B cell (primary cell): ENCODE measurements around the gene STX10. TPM values are rescaled to one million over a fixed set of nuclear protein-coding genes. Genes with fewer than 3 reads are reported as not detected.

ENCODE experiments used
- ATAC-seq: fragments of 200-7000 bp; cut with Tn5 transposase; one replicate; pipeline ENCODE4 v1.10.0; 2021; ENCODE audit warnings: low read depth, mild to moderate bottlenecking, moderate number of reproducible peaks, moderate library complexity
- CTCF ChIA-PET: fragments of 350-600 bp; sonication (Branson Sonifier 250); formaldehyde crosslinking; loops from one replicate; lab custom pipeline; 2021; ENCODE audit warnings: antibody characterized with exemption, inconsistent platforms; lab: Charles Lee
- POLR2A ChIA-PET: fragments of 350-600 bp; sonication (Branson Sonifier 250); formaldehyde crosslinking; loops from one replicate; lab custom pipeline; 2021; ENCODE audit warnings: antibody characterized with exemption; lab: Charles Lee
- DNase-seq: peaks from one replicate; pipeline ENCODE4 v3.0.0; 2013
- H2AFZ ChIP-seq: 2 replicates; pipeline ENCODE4 v1.6.1; 2012; ENCODE audit warnings: mild to moderate bottlenecking, low read depth, low read length; ENCODE audit not compliant: insufficient read depth, poor library complexity, severe bottlenecking
- H3K27ac ChIP-seq, 2 donors: 1 replicate in 1 of 2; 2 replicates in 1 of 2; pipeline ENCODE4 v1.5.1; 2012 to 2013; ENCODE audit warnings: low read length in 2 of 2, mild to moderate bottlenecking in 2 of 2, moderate library complexity in 1 of 2
- H3K27me3 ChIP-seq, 4 experiments: fragments of 200-600 bp in 1 of 4; sonication (generic) in 1 of 4; replicated peaks in 1 of 4; 1 replicate in 2 of 4; 2 replicates in 2 of 4; pipeline versions ENCODE4 v1.6.1 to v1.7.0; 2013 to 2016; ENCODE audit warnings: low read length in 3 of 4, mild to moderate bottlenecking in 2 of 4, mixed read lengths in 1 of 4, moderate library complexity in 1 of 4; ENCODE audit not compliant: insufficient read depth in 4 of 4, control insufficient read depth in 3 of 4; ENCODE audit errors: control extremely low read depth in 1 of 4
- H3K36me3 ChIP-seq, 2 experiments: replicated peaks in 1 of 2; 1 replicate in 1 of 2; 2 replicates in 1 of 2; pipeline versions ENCODE4 v1.6.1 to v1.7.1; 2013; ENCODE audit warnings: low read length in 1 of 2; ENCODE audit not compliant: insufficient read depth in 2 of 2, control insufficient read depth in 1 of 2; ENCODE audit errors: control extremely low read depth in 1 of 2, extremely low read depth in 1 of 2
- H3K4me1 ChIP-seq, 2 donors: fragments of 200-600 bp in 1 of 2; sonication (generic) in 1 of 2; 1 replicate in 1 of 2; 2 replicates in 1 of 2; pipeline versions ENCODE4 v1.5.1 to v1.6.1; 2013 to 2017; ENCODE audit warnings: low read length in 2 of 2; ENCODE audit not compliant: control insufficient read depth in 2 of 2, insufficient read depth in 2 of 2
- H3K4me2 ChIP-seq: replicated peaks from 2 replicates; pipeline ENCODE3; 2012; ENCODE audit warnings: mild to moderate bottlenecking, low read depth, low read length; ENCODE audit not compliant: poor library complexity, severe bottlenecking
- H3K4me3 ChIP-seq, 5 experiments: fragments of 200-600 bp in 1 of 5; sonication (generic) in 1 of 5; 1 replicate in 3 of 5; 2 replicates in 2 of 5; pipeline versions ENCODE4 v1.5.1 to v1.7.0; 2011 to 2016; ENCODE audit warnings: low read length in 4 of 5, mild to moderate bottlenecking in 4 of 5, low read depth in 2 of 5, control low read depth in 1 of 5, moderate library complexity in 1 of 5; ENCODE audit not compliant: insufficient read depth in 1 of 5; ENCODE audit errors: control extremely low read depth in 1 of 5, extremely low read depth in 1 of 5
- H3K79me2 ChIP-seq: fragments of 200-600 bp; sonication (generic); one replicate; pipeline ENCODE4 v1.6.0; 2016; ENCODE audit warnings: low read length; ENCODE audit not compliant: control insufficient read depth, insufficient read depth
- H3K9ac ChIP-seq: fragments of 200-600 bp; sonication (generic); 2 replicates; pipeline ENCODE4 v1.6.1; 2017; ENCODE audit warnings: mild to moderate bottlenecking, low read length, moderate library complexity
- H3K9me3 ChIP-seq, 3 donors: one replicate each; pipeline versions ENCODE4 v1.6.1 to v1.7.1; 2013; ENCODE audit warnings: low read length in 2 of 3; ENCODE audit not compliant: control insufficient read depth in 2 of 3, insufficient read depth in 1 of 3; ENCODE audit errors: control extremely low read depth in 1 of 3
- H4K20me1 ChIP-seq: 2 replicates; pipeline ENCODE4 v1.6.0; 2012; ENCODE audit warnings: mild to moderate bottlenecking, low read length; ENCODE audit not compliant: insufficient read depth, control insufficient read depth, poor library complexity, severe bottlenecking
- H3K27ac Mint-ChIP-seq: one replicate; pipeline ENCODE4 v1.8.0; 2021; ENCODE audit warnings: mixed read lengths
- H3K27me3 Mint-ChIP-seq: one replicate; pipeline ENCODE4 v1.8.0; 2021; ENCODE audit warnings: mixed read lengths
- H3K4me1 Mint-ChIP-seq: one replicate; pipeline ENCODE4 v1.8.0; 2021; ENCODE audit warnings: mixed read lengths
- H3K4me3 Mint-ChIP-seq: one replicate; pipeline ENCODE4 v1.8.0; 2021; ENCODE audit warnings: mixed read lengths
- H3K9me3 Mint-ChIP-seq: one replicate; pipeline ENCODE4 v1.8.0; 2022; ENCODE audit warnings: mixed read lengths; ENCODE audit not compliant: insufficient read depth
- CTCF ChIP-seq: fragments of 200-600 bp; IDR thresholded peaks from one replicate; pipeline ENCODE4 v1.8.0; 2022; ENCODE audit warnings: antibody characterized with exemption, mild to moderate bottlenecking
- EZH2 ChIP-seq: IDR thresholded peaks from 2 replicates; pipeline ENCODE4 v1.6.1; 2012; ENCODE audit warnings: borderline replicate concordance, low read depth, mild to moderate bottlenecking, moderate library complexity, low read length; ENCODE audit not compliant: insufficient read depth, poor library complexity, severe bottlenecking
- WGBS: methylation state at CpG from one replicate; pipeline ENCODE4 v1.1.5; 2013; ENCODE audit warnings: missing lambda C conversion rate; ENCODE audit not compliant: insufficient coverage; 5-methylcytosine and 5-hydroxymethylcytosine counted together
- intact Hi-C: fragments of 100-400 bp; cut with micrococcal nuclease; formaldehyde crosslinking; loops from one replicate; pipeline ENCODE4 v1.10.0; 2022
- polyA plus RNA-seq: library from polyadenylated mRNA; depleted of rRNA; stranded (reverse); fragments of >200 nt; gene quantifications from 2 replicates; pipeline ENCODE4 v1.2.3, GENCODE V29; 2012
- total RNA-seq, 2 donors: library from RNA; stranded (reverse); fragments of 120-200 nt in 1 of 2; gene quantifications; 1 replicate in 1 of 2; 2 replicates in 1 of 2; pipeline versions ENCODE4 v1.2.3 to v1.2.4, GENCODE V29; 2013 to 2022

Gene STX10
- total and polyA plus RNA-seq, 2 donors (not counting 1 experiment from before 2014, with no cell fraction given) = 59.0 to 147 TPM

- Mint-ChIP-seq H3K4me1 (peaks cover 38% of the 10 kb centered on the region), H3K27me3 (no peaks in the 10 kb centered on the region), H3K27ac (peak overlapping the region; percentile 26), H3K4me3 (no peak overlapping the region), H3K9me3 (no peaks in the 10 kb centered on the region)
- ATAC-seq (no peak), DNase-seq (no peak)
- ChIA-PET POLR2A (interaction anchor here (1.2 to 4.3 kb wide), 3 partner anchors 35 to 86 kb away, joined by 5 to 15 read pairs (median 10); no protein-coding TSS in a partner anchor), CTCF (interaction anchor here (1.0 to 8.1 kb wide), 5 partner anchors 11 to 72 kb away, joined by 3 to 154 read pairs (median 5); no protein-coding TSS in a partner anchor)
- no peaks in the 10 kb centered on the region for H3K79me2 ChIP-seq
- TF ChIP-seq CTCF (no peak), EZH2 (no peak)
- no peak overlapping the region for H3K9ac ChIP-seq
- H4K20me1 ChIP-seq = no peaks in the 10 kb centered on the region
- H3K9me3 ChIP-seq = peaks cover 0 to 5% (median 0%) of the 10 kb centered on the region in 3 donors
- no peaks in the 10 kb centered on the region for H3K36me3 ChIP-seq
- H3K27me3 ChIP-seq = no peaks in the 10 kb centered on the region
- 96% methylated on average over 18 of the region's 19 CpGs for WGBS
- H3K4me3 ChIP-seq = no peak overlapping the region
- H2AFZ ChIP-seq = no peak overlapping the region
- no peak overlapping the region for H3K4me2 ChIP-seq
- intact Hi-C loops = loop anchor here (10.0 kb wide), 1 partner anchor 216 kb away; no protein-coding TSS in a partner anchor
- H3K27ac ChIP-seq = no peak overlapping the region
- peaks cover 35 to 50% of the 10 kb centered on the region in 2 donors for H3K4me1 ChIP-seq
Measured at GRCh38 chr19:13190781-13191540, 40.8 kb upstream of the STX10 start.

GRCh38 chr19:13189600-13189999 lies 39.4 kb upstream of the STX10 start:
- ChIA-PET CTCF (interaction anchor here (1.0 to 8.1 kb wide), 6 partner anchors 10 to 85 kb away, joined by 3 to 154 read pairs (median 4); no protein-coding TSS in a partner anchor), POLR2A (interaction anchor here (0.6 to 4.3 kb wide), 5 partner anchors 10 to 56 kb away, joined by 3 to 15 read pairs (median 6); no protein-coding TSS in a partner anchor)
- TF ChIP-seq CTCF (no peak), EZH2 (no peak)
- H3K36me3 ChIP-seq = no peaks in the 10 kb centered on the region
- no peaks in the 10 kb centered on the region for H3K27me3 ChIP-seq
- 100% methylated on average over 1 of the region's 4 CpGs for WGBS
- no peak overlapping the region for H3K27ac ChIP-seq
- intact Hi-C loops = no loop called here
- H3K4me3 ChIP-seq = no peak overlapping the region
- Mint-ChIP-seq H3K9me3 (no peaks in the 10 kb centered on the region), H3K4me1 (peaks cover 31% of the 10 kb centered on the region), H3K27ac (no peak overlapping the region), H3K4me3 (no peak overlapping the region), H3K27me3 (no peaks in the 10 kb centered on the region)
- H2AFZ ChIP-seq = no peak overlapping the region
- ATAC-seq (no peak), DNase-seq (no peak)
- peaks cover 23 to 36% of the 10 kb centered on the region in 2 donors for H3K4me1 ChIP-seq
- no peak overlapping the region for H3K9ac ChIP-seq
- no peaks in the 10 kb centered on the region for H4K20me1 ChIP-seq
- no peak overlapping the region for H3K4me2 ChIP-seq
- no peaks in the 10 kb centered on the region for H3K79me2 ChIP-seq
- peaks cover 0 to 5% (median 0%) of the 10 kb centered on the region in 3 donors for H3K9me3 ChIP-seq
